Stimulated activated CD8-positive, alpha-beta memory T cell treated with anti-CD3 and anti-CD28 coated beads, Interleukin-15, amount 100 ng/mL, for 4 hours (primary cell): ENCODE data around the gene ANXA8L1.
"Not testable (repeated sequence)": the region's sequence is repeated elsewhere in the genome, so short reads cannot be mapped to it uniquely, and the experiment has no call there.

ENCODE experiments used
- DNase-seq, 2 donors: peaks; one replicate each; pipeline ENCODE4 v3.0.0-alpha.2; 2020; ENCODE audit warnings: low read depth in 2 of 2

ANXA8L1 gene

DNA sequence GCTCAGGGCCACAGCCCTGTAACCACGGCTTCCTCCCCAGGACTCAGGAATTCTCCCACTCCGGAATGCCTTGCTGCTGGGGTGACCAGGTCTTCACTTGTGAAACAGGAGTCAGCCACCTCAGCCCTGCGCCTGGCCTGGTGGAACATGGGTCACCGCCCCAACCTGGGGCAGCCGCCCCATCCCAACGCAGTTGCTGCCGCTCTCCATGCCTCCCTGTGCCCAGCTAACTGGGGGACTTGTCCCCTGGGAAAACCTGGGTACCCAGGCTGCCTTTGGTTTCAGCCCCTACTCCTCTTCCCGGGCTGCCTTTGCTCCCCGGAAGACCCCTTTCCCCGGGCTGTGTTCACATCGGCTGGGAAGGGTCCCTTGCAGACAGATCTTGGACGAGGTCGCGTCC lies 22.2 kb downstream of the ANXA8L1 start:
- not testable (repeated sequence) for DNase-seq

DNA sequence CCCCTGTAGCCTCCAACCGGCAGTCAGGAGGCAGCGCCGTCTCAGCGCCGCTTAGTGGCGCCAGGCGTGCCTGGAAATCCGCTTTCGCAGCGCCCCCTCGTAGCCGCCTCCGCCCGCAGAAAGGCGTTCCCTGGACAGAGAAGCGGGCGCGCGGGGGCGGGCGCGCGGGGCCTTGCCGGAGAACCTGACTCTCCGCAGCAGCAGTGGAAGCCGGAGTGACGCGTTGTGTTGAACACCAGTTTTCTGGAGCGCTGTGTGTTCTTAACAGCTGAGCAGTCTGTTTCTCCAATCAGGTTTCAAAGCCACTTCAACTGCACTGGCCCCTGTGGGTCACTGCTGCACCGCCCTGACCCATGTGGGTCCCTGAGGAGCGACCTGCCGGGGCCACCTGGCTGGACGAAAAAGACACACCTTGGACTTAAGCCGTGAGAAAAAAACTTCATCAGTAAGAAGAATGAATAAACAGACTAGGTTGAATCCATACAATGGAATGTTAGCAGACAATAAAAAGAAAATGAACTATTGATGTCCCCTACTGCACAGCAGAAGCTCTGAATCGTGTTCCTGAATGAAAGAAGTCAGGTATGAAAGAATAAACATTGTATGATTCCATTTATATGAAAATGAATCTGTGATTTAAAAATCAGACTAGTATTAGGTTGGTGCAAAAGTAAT lies 22.8 kb downstream of the ANXA8L1 start:
- not testable (repeated sequence) for DNase-seq

DNA sequence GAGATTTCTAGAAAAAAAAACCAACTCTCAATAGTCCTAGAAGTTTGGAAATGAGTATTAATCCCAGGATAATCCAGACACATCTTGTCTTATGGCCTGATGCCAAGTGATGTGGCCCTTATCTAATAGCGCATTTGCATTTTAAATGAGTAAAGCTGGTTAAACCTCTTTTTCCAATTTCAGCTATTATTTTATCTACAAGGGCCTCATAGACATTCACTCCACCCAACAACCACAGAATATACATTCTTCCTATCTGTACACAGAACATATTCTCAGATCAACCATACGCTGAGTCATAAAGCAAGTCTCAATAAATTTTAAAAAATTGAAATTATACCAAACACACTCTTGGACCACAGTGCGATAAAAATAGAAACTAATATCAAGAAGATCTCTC lies 34.0 kb downstream of the ANXA8L1 start:
- not testable (repeated sequence) for DNase-seq

DNA sequence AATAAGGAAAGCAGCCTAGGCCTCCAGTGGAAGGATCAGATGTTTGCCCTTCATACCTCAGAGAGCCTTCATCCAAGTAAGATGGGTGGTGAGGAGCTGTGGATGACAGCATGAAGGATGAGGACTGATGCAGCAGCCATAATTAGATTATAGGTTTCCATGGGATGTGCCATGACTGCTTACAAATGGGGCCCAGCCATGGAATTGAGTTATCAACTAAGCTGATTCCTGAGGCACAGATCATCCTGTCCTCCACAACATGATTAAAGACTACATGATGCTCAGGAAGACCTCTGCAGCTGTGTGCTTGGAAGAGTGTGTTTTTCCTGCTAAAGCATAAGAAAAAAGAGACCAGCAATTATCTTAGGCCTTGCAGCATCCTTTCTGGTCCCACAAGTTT lies 35.5 kb downstream of the ANXA8L1 start:
- not testable (repeated sequence) for DNase-seq

DNA sequence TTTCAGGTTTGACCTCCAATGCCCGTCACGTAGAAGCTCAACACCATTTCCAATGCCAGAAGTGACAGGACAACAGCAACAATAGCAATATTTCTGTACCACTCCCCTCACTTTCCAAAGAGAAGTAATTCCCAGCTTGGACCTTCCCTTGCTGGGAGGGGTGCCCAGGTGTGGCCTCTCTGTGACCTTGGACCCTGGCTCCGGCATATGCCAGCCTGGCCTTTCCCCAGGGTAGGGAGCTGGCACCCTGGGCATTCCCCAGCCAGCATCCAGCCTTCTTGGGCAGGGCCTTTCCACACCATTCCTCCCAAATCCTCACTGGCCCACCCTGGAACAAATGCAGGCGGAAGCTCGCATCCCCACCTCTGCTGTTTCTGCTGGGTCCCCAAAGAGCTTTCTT lies 37.1 kb downstream of the ANXA8L1 start:
- not testable (repeated sequence) for DNase-seq

DNA sequence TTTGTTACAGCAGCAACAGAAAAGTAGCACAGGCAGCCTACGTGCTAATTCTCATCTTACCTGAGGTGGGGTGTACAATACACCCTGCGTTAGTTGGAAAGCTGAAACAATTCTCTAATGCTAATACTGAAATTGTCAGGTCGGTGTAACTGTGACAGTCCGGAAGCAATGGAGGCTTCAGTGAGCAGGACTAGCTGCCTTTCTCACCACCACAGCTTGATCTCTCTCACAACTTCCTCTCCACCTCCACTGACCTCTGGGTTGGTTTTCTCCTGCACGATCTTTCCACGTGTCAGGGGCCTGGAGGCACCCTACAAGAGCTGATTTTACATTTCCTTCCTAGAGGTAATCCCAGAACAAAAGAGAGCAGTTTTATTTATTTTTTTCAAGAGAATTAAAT lies 39.7 kb downstream of the ANXA8L1 start:
- not testable (repeated sequence) for DNase-seq

DNA sequence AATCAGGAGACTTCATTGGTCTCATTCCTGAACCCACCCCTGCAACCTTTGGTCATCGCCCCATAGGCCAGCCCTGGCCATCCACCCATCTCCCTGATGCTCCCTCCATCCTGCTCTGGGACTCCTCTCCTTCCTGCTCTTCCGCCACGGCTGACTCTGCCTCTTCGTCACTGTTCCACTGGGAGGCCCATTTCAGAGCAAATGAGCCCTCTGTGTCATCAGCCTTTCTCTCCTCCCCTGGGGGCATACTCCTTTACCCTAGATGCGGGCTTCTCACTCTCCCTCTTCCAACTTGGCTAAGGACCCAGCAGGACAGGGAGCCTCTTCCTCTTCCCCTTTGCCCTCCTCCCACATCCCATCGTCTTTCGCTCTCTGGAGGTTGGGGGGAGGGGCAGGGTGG lies 42.7 kb downstream of the ANXA8L1 start:
- DNase-seq, result not testable (repeated sequence)

DNA sequence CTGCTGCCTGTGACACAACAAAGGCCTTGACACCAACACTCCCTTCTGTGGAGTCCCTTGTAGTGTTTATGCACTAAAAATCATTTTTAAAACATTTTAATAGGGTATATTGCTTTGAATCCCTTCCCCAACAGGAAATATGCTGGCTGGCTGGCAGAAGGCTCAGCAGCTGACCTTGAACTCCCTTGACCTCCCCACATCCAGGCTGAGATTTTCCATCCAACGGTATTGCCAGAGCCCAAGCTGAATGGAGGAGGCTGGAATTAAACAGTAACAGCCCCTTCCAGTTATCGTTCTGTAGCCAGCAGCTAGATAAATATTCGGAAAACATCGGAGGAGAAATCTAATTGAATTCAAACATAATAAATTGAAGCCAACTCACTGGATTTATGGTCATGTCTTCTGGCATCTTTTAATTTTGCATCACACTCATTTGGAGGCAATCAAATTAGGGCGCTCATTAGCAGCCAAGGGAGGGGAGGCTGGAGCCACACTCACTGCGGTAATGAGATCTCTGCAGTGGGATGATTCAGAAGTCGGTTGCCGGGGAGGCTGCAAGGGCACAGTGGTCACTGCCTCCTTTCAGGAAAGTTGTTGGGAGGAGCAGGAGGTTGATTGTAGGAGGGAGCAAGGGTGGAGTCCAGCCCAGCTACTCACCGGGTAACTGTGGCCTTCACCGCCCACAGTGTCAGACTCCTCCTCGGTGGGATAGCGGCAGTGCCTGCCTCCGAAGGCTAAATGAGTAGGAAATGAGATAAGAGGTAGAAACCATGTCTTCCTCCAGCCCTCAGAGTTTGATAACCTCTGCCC lies 44.2 kb downstream of the ANXA8L1 start:
- DNase-seq, result not testable (repeated sequence)

DNA sequence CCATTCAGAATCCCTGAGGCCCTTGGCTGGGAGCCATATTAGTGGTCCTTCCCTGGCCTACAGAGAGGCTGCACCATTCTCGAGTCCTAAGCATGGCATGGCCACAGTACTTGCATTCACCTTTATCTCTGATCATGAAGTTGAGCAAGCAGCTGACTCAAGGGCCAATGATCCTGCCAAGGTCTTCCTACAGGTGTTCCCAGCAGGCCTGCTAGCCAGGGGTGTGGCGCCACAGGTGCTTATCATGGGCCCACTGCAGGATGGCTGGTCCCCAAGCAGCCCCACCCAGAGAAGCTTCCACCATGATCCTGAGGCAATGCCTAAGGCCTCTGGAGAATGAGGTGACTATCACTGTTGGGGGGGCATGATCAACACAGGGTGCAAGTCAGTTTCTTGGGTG lies 48.0 kb downstream of the ANXA8L1 start:
- DNase-seq, result not testable (repeated sequence)

DNA sequence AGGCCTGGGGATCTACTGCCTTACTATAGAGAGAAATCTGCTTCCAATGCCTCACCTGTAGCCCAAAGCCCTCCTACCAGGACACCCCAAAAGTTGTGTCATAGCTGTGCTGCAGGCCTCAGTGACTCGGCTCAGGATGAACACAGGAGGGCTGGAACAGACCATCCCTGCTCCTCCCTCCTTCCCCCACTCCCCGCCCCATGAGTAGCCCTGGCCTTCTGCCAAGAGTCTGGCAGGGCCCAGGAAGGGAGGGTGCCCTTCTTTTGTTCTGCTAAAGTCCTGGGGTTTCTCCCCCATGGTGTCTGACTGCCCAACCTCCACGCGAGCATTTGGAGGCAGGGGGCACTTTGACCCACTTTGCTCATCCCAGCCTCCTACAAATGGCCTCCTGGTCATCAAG lies 65.4 kb downstream of the ANXA8L1 start:
- DNase-seq, result not testable (repeated sequence)
